Measurements from ENCODE around the gene PRELID1.
"Not testable (repeated sequence)": the region's sequence is repeated elsewhere in the genome, so short reads cannot be mapped to it uniquely, and the experiment has no call there.

Gene PRELID1

GRCh38 chr5:177303121-177303924 is at the start of gene PRELID1, which contains the start of gene RAB24:
Gene PRELID1, plus strand, starts transcription at chr5:177303799. Its CDS starts 187 bp downstream, at chr5:177303986.
Gene RAB24, minus strand, starts transcription at chr5:177303719. Its CDS starts 431 bp downstream, at chr5:177303288.
- peak in 1 of 2 experiments; percentile 23 for DNase-seq

- no peak for DNase-seq
Measured at GRCh38 chr5:177256296-177256695, 47.3 kb upstream of the PRELID1 start.

GRCh38 chr5:177258711-177259110 is 44.9 kb upstream of the PRELID1 start:
- DNase-seq = not testable (repeated sequence)

GRCh38 chr5:177260961-177261360 is 42.6 kb upstream of the PRELID1 start:
- DNase-seq = no peak

- DNase-seq = no peak
Measured at GRCh38 chr5:177261510-177261909, 42.1 kb upstream of the PRELID1 start.

- no peak for DNase-seq
Measured at GRCh38 chr5:177264178-177264577, 39.4 kb upstream of the PRELID1 start.

GRCh38 chr5:177265395-177265794 is 38.2 kb upstream of the PRELID1 start:
- no peak for DNase-seq

GRCh38 chr5:177269232-177269895 is 34.2 kb upstream of the PRELID1 start:
- no peak for DNase-seq

GRCh38 chr5:177269976-177270375 is 33.6 kb upstream of the PRELID1 start:
- no peak for DNase-seq

- DNase-seq = no peak
Measured at GRCh38 chr5:177270653-177271052, 32.9 kb upstream of the PRELID1 start.

GRCh38 chr5:177271113-177271512 is 32.5 kb upstream of the PRELID1 start:
- no peak for DNase-seq

- DNase-seq = no peak
Measured at GRCh38 chr5:177275883-177276282, 27.7 kb upstream of the PRELID1 start.

- DNase-seq = no peak
Measured at GRCh38 chr5:177276886-177277285, 26.7 kb upstream of the PRELID1 start.

GRCh38 chr5:177288191-177288590 is 15.4 kb upstream of the PRELID1 start:
- no peak for DNase-seq

- no peak for DNase-seq
Measured at GRCh38 chr5:177290816-177291596, 12.6 kb upstream of the PRELID1 start.

- DNase-seq = no peak
Measured at GRCh38 chr5:177291735-177292134, 11.9 kb upstream of the PRELID1 start.

GRCh38 chr5:177293819-177294581 is 9.6 kb upstream of the PRELID1 start:
- DNase-seq = no peak

- no peak for DNase-seq
Measured at GRCh38 chr5:177294632-177295031, 9.0 kb upstream of the PRELID1 start.

GRCh38 chr5:177295924-177296323 is 7.7 kb upstream of the PRELID1 start:
- DNase-seq = no peak

GRCh38 chr5:177296581-177296980 is 7.0 kb upstream of the PRELID1 start:
- no peak for DNase-seq

- DNase-seq = no peak
Measured at GRCh38 chr5:177297922-177298321, 5.7 kb upstream of the PRELID1 start.

- DNase-seq = no peak
Measured at GRCh38 chr5:177299697-177300096, 3.9 kb upstream of the PRELID1 start.
